K562 (cell line): Measurements from ENCODE around the gene ZNF280D. TPM values are rescaled to one million over a fixed set of nuclear protein-coding genes. Genes with fewer than 3 reads are reported as not detected.

ENCODE experiments used
- ETS2 ChIP-seq: IDR thresholded peaks from 2 replicates; pipeline ENCODE4 v1.6.1; 2016; ENCODE audit warnings: borderline replicate concordance, missing genetic modification characterization, mild to moderate bottlenecking, moderate library complexity, missing compliant biosample characterization; ENCODE audit not compliant: poor library complexity, severe bottlenecking
- NR0B1 ChIP-seq: fragments of 450-650 bp; IDR thresholded peaks from one replicate; pipeline ENCODE4 v1.6.1; 2018; ENCODE audit warnings: mild to moderate bottlenecking, moderate library complexity; ENCODE audit not compliant: partially characterized antibody
- ZC3H8 ChIP-seq: fragments of 450-650 bp; IDR thresholded peaks from 2 replicates; pipeline ENCODE4 v1.6.1; 2017
- ZNF165 ChIP-seq: fragments of 250-450 bp; sonication (Bioruptor Pico); IDR thresholded peaks from 2 replicates; pipeline ENCODE4 v1.4.0; 2020; ENCODE audit warnings: borderline replicate concordance
- ZNF24 ChIP-seq: fragments of 450-650 bp; IDR thresholded peaks from 2 replicates; pipeline ENCODE4 v1.6.1; 2016
- ZNF445 ChIP-seq: fragments of 250-450 bp; sonication (Bioruptor Pico); IDR thresholded peaks from 2 replicates; pipeline ENCODE4 v1.4.0; 2020; ENCODE audit warnings: low read depth, mild to moderate bottlenecking, moderate library complexity
- ZNF644 ChIP-seq: fragments of 200-800 bp; sonication (Bioruptor generic); IDR thresholded peaks from 2 replicates; pipeline ENCODE4 v1.6.1; 2016; ENCODE audit warnings: low read depth, missing genetic modification characterization, missing compliant biosample characterization
- polyA plus RNA-seq, 8 experiments: library from polyadenylated mRNA; depleted of rRNA in 4 of 8; stranded (reverse) in 5 of 8; unstranded in 3 of 8; fragments of >200 nt; fragmentation: Nextera tagmentation in 2 of 8; fragmentation: Illumina TruSeq in 1 of 8; extraction: Ambion mirVana in 2 of 8; extraction: Trizol in 1 of 8; gene quantifications; 2 replicates each; pipeline versions ENCODE4 v1.2.1 to v1.2.3, GENCODE V29; 2011 to 2014; ENCODE audit warnings: inconsistent platforms in 1 of 8, missing spikeins in 1 of 8
- total RNA-seq, 7 experiments: library from RNA; depleted of rRNA in 6 of 7; stranded (reverse); fragments of >200 nt in 6 of 7; fragmentation: Illumina TruSeq in 2 of 7; extraction: Trizol in 2 of 7; gene quantifications; 2 replicates each; pipeline versions ENCODE4 v1.2.1 to v1.2.3, GENCODE V29; 2011 to 2021; ENCODE audit warnings: low replicate concordance in 1 of 7
- TF ChIP-seq, protein P1 (sequence below), 2 experiments: fragments of 450-650 bp in 1 of 2; sonication (generic) in 1 of 2; formaldehyde crosslinking in 1 of 2; IDR thresholded peaks; 2 replicates each; pipeline versions ENCODE4 v1.7.1 to v1.9.0; 2016 to 2022; ENCODE audit warnings: inconsistent platforms in 1 of 2, mild to moderate bottlenecking in 1 of 2, missing genetic modification reagents in 1 of 2
- TF ChIP-seq, protein P2 (sequence below): sonication (generic); formaldehyde crosslinking; IDR thresholded peaks from 2 replicates; pipeline ENCODE4 v1.8.1; 2023; ENCODE audit warnings: missing genetic modification reagents, mild to moderate bottlenecking, borderline replicate concordance
- TF ChIP-seq, protein P3 (sequence below): fragments of 450-650 bp; IDR thresholded peaks from 2 replicates; pipeline ENCODE4 v1.6.1; 2018; ENCODE audit warnings: mild to moderate bottlenecking, low read depth; ENCODE audit not compliant: partially characterized antibody

ZNF280D gene
- total and polyA plus RNA-seq, 9 of the 15 experiments (the other 6 are each of a cell fraction or from before 2014, with no cell fraction given) = 8.3 to 21.8 (median 18.4) TPM

GRCh38 chr15:56735589-56735988 lies 2.3 kb upstream of the ZNF280D start (continued):
- TF ChIP-seq, protein P1, sequence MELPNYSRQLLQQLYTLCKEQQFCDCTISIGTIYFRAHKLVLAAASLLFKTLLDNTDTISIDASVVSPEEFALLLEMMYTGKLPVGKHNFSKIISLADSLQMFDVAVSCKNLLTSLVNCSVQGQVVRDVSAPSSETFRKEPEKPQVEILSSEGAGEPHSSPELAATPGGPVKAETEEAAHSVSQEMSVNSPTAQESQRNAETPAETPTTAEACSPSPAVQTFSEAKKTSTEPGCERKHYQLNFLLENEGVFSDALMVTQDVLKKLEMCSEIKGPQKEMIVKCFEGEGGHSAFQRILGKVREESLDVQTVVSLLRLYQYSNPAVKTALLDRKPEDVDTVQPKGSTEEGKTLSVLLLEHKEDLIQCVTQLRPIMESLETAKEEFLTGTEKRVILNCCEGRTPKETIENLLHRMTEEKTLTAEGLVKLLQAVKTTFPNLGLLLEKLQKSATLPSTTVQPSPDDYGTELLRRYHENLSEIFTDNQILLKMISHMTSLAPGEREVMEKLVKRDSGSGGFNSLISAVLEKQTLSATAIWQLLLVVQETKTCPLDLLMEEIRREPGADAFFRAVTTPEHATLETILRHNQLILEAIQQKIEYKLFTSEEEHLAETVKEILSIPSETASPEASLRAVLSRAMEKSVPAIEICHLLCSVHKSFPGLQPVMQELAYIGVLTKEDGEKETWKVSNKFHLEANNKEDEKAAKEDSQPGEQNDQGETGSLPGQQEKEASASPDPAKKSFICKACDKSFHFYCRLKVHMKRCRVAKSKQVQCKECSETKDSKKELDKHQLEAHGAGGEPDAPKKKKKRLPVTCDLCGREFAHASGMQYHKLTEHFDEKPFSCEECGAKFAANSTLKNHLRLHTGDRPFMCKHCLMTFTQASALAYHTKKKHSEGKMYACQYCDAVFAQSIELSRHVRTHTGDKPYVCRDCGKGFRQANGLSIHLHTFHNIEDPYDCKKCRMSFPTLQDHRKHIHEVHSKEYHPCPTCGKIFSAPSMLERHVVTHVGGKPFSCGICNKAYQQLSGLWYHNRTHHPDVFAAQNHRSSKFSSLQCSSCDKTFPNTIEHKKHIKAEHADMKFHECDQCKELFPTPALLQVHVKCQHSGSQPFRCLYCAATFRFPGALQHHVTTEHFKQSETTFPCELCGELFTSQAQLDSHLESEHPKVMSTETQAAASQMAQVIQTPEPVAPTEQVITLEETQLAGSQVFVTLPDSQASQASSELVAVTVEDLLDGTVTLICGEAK (IDR thresholded peaks at IDR 0.05) = no peak
- TF ChIP-seq, protein P1 (CRISPR knock-in tag; IDR thresholded peaks at IDR 0.05) = no peak
- TF ChIP-seq ETS2 (tag) (no peak), ZNF24 (no peak), ZNF445 (peak; percentile 96), ZNF165 (CRISPR knock-in tag) (peak; percentile 90; the same call in 1 of the 2 replicates), ZNF644 (tag) (peak; percentile 87; the same call in 1 of the 2 replicates), ZC3H8 (no peak), NR0B1 (no peak)
- TF ChIP-seq, protein P2, sequence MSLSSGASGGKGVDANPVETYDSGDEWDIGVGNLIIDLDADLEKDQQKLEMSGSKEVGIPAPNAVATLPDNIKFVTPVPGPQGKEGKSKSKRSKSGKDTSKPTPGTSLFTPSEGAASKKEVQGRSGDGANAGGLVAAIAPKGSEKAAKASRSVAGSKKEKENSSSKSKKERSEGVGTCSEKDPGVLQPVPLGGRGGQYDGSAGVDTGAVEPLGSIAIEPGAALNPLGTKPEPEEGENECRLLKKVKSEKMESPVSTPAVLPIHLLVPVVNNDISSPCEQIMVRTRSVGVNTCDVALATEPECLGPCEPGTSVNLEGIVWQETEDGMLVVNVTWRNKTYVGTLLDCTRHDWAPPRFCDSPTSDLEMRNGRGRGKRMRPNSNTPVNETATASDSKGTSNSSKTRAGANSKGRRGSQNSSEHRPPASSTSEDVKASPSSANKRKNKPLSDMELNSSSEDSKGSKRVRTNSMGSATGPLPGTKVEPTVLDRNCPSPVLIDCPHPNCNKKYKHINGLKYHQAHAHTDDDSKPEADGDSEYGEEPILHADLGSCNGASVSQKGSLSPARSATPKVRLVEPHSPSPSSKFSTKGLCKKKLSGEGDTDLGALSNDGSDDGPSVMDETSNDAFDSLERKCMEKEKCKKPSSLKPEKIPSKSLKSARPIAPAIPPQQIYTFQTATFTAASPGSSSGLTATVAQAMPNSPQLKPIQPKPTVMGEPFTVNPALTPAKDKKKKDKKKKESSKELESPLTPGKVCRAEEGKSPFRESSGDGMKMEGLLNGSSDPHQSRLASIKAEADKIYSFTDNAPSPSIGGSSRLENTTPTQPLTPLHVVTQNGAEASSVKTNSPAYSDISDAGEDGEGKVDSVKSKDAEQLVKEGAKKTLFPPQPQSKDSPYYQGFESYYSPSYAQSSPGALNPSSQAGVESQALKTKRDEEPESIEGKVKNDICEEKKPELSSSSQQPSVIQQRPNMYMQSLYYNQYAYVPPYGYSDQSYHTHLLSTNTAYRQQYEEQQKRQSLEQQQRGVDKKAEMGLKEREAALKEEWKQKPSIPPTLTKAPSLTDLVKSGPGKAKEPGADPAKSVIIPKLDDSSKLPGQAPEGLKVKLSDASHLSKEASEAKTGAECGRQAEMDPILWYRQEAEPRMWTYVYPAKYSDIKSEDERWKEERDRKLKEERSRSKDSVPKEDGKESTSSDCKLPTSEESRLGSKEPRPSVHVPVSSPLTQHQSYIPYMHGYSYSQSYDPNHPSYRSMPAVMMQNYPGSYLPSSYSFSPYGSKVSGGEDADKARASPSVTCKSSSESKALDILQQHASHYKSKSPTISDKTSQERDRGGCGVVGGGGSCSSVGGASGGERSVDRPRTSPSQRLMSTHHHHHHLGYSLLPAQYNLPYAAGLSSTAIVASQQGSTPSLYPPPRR (CRISPR knock-in tag) = no peak
- TF ChIP-seq, protein P3, sequence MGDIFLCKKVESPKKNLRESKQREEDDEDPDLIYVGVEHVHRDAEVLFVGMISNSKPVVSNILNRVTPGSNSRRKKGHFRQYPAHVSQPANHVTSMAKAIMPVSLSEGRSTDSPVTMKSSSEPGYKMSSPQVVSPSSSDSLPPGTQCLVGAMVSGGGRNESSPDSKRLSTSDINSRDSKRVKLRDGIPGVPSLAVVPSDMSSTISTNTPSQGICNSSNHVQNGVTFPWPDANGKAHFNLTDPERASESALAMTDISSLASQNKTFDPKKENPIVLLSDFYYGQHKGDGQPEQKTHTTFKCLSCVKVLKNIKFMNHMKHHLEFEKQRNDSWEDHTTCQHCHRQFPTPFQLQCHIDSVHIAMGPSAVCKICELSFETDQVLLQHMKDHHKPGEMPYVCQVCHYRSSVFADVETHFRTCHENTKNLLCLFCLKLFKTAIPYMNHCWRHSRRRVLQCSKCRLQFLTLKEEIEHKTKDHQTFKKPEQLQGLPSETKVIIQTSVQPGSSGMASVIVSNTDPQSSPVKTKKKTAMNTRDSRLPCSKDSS = no peak
